MCF 10A (cell line): ENCODE data around the gene CBR1. TPM values are rescaled to one million over a fixed set of nuclear protein-coding genes. Genes with fewer than 3 reads are reported as not detected.
A peak's percentile ranks its signal among the peaks of the same experiment; 100 is the strongest.

Source experiments
- Bru-seq: library from RNA; stranded (reverse); fragments of 400-500 nt; gene quantifications from one replicate; lab custom pipeline; 2021; lab: Mats Ljungman, UMichigan
- BruChase-seq, 2 experiments: library from RNA; stranded (reverse); fragments of 400-500 nt; gene quantifications; one replicate each; lab custom pipeline; 2021; lab: Mats Ljungman, UMichigan
- BruUV-seq: library from RNA; stranded (reverse); fragments of 400-500 nt; replicated peaks from 2 replicates; lab custom pipeline; 2021; lab: Mats Ljungman, UMichigan
- CTCF ChIA-PET: fragments of 300-600 bp; sonication (Branson Sonifier 250); formaldehyde crosslinking; extraction: SDS; loops from one replicate; lab custom pipeline; 2021; ENCODE audit warnings: antibody characterized with exemption, inconsistent platforms; lab: Yijun Ruan, JAX
- POLR2A ChIA-PET: fragments of 300-600, 350-650 bp; sonication (Branson Sonifier 250); formaldehyde crosslinking; extraction: SDS; loops from one replicate; lab custom pipeline; 2020; ENCODE audit warnings: antibody characterized with exemption, inconsistent platforms; lab: Yijun Ruan, JAX
- DNase-seq: peaks from one replicate; pipeline ENCODE4 v3.0.0-alpha.2; 2018; ENCODE audit not compliant: unreplicated experiment
- H3K27ac Mint-ChIP-seq: one replicate; pipeline ENCODE4 v1.8.0; 2022; ENCODE audit warnings: mild to moderate bottlenecking, low read depth, mixed read lengths; ENCODE audit not compliant: unreplicated experiment
- H3K27me3 Mint-ChIP-seq: one replicate; pipeline ENCODE4 v1.8.0; 2022; ENCODE audit warnings: mixed read lengths; ENCODE audit not compliant: insufficient read depth, unreplicated experiment
- H3K36me3 Mint-ChIP-seq: one replicate; pipeline ENCODE4 v1.8.0; 2022; ENCODE audit warnings: mild to moderate bottlenecking, moderate library complexity, mixed read lengths; ENCODE audit not compliant: insufficient read depth, unreplicated experiment
- H3K4me1 Mint-ChIP-seq: one replicate; pipeline ENCODE4 v1.8.0; 2022; ENCODE audit warnings: mixed read lengths; ENCODE audit not compliant: insufficient read depth, unreplicated experiment
- H3K4me3 Mint-ChIP-seq: one replicate; pipeline ENCODE4 v1.8.0; 2022; ENCODE audit warnings: mild to moderate bottlenecking, moderate library complexity, mixed read lengths; ENCODE audit not compliant: unreplicated experiment
- H3K9me3 Mint-ChIP-seq: one replicate; pipeline ENCODE4 v1.8.0; 2022; ENCODE audit warnings: mixed read lengths; ENCODE audit not compliant: unreplicated experiment
- CTCF ChIP-seq: fragments of 200-600 bp; IDR thresholded peaks from one replicate; pipeline ENCODE4 v1.8.0; 2022; ENCODE audit warnings: antibody characterized with exemption, mild to moderate bottlenecking; ENCODE audit not compliant: unreplicated experiment
- intact Hi-C: fragments of 100-400 bp; cut with micrococcal nuclease; formaldehyde crosslinking; loops from 2 replicates; pipeline ENCODE4 v1.14.1; 2022
- long read RNA-seq: library from polyadenylated mRNA; stranded (forward); transcript quantifications from one replicate; pipeline ENCODE4 v2.0.0, GENCODE V29; 2022
- total RNA-seq: library from RNA; stranded (reverse); gene quantifications from 2 replicates; pipeline ENCODE4 v1.2.3, GENCODE V29; 2022

CBR1 gene
- total RNA-seq (35.8 and 38.6 TPM in 2 replicates), Bru-seq, nascent RNA (percentile 62 among the genes with signal in this experiment), BruChase-seq, experiment 1, labeled RNA remaining after a 6-hour chase (percentile 87 among the genes with signal in this experiment), BruChase-seq, experiment 2, labeled RNA remaining after a 2-hour chase (percentile 71 among the genes with signal in this experiment)
- long read RNA-seq, transcript CBR1-201 (3 exons, 1,293 nt) = major isoform, 156 of 169 reads
- long read RNA-seq, partial matches to known transcripts = 0 of 169 reads
- long read RNA-seq, other reads (novel, unspliced or antisense) = 11 of 169 reads

- BruUV-seq = no TSS peak
- H3K36me3 Mint-ChIP-seq = peaks cover 21% of the 10 kb centered on the region
- intact Hi-C loops = no loop called here
- ChIA-PET CTCF (interaction anchor here (0.6 to 2.5 kb wide), 11 partner anchors 9 to 561 kb away, joined by 3 to 13 read pairs (median 4); partner anchors contain the start of gene SETD4), POLR2A (interaction anchor here (0.6 to 5.3 kb wide), 19 partner anchors 9 to 1256 kb away, joined by 3 to 79 read pairs (median 4); partner anchors contain the start of genes CBR3 and SETD4)
- H3K9me3 Mint-ChIP-seq = no peaks in the 10 kb centered on the region
- peaks cover 20% of the 10 kb centered on the region for H3K4me1 Mint-ChIP-seq
- H3K4me3 Mint-ChIP-seq = peak within 1 kb of the TSS; percentile 88
- no peak for TF ChIP-seq CTCF
- H3K27ac Mint-ChIP-seq = peak within 1 kb of the TSS; percentile 92
- DNase-seq = peak; percentile 90
- H3K27me3 Mint-ChIP-seq = no peaks in the 10 kb centered on the region
These were observed at the start of gene CBR1 for GRCh38 chr21:36069713-36070583. TSS of gene CBR1 (plus strand) at chr21:36070024. CDS start at chr21:36070116, 92 bp downstream.

- Mint-ChIP-seq H3K27me3 (peaks cover 12% of the 10 kb centered on the region), H3K4me1 (no peaks in the 10 kb centered on the region), H3K27ac (no peak overlapping the region), H3K4me3 (no peak overlapping the region), H3K36me3 (no peaks in the 10 kb centered on the region), H3K9me3 (no peaks in the 10 kb centered on the region)
- DNase-seq = no peak
- no TSS peak for BruUV-seq
- no peak for TF ChIP-seq CTCF
- ChIA-PET CTCF (interaction anchor here (0.6 to 0.8 kb wide), 3 partner anchors 71 to 1132 kb away, joined by 3 to 4 read pairs (median 3); no protein-coding TSS in a partner anchor), POLR2A (interaction anchor here (0.8 kb wide), 1 partner anchor 80 kb away, joined by 3 read pairs; no protein-coding TSS in a partner anchor)
- intact Hi-C loops = no loop called here
These were observed 48.5 kb upstream of the CBR1 start for GRCh38 chr21:36021251-36021837.

- Mint-ChIP-seq H3K36me3 (no peaks in the 10 kb centered on the region), H3K9me3 (no peaks in the 10 kb centered on the region), H3K4me3 (no peak overlapping the region), H3K27me3 (no peaks in the 10 kb centered on the region), H3K27ac (no peak overlapping the region), H3K4me1 (no peaks in the 10 kb centered on the region)
- no peak for DNase-seq
- ChIA-PET CTCF (interaction anchor here (0.5 to 1.2 kb wide), 3 partner anchors 116 to 1329 kb away, joined by 3 to 4 read pairs (median 3); no protein-coding TSS in a partner anchor), POLR2A (interaction anchor here (0.8 kb wide), 1 partner anchor 81 kb away, joined by 3 read pairs; no protein-coding TSS in a partner anchor)
- no peak for TF ChIP-seq CTCF
- BruUV-seq = no TSS peak
- intact Hi-C loops = no loop called here
These were observed 47.3 kb upstream of the CBR1 start for GRCh38 chr21:36022427-36023091.
